Measurements from ENCODE around the gene IFRD2. TPM values are rescaled to one million over a fixed set of nuclear protein-coding genes. Genes with fewer than 3 reads are reported as not detected.

IFRD2 gene
- total RNA-seq, 1 donor from 2014 or later: 38.2 TPM

DNA sequence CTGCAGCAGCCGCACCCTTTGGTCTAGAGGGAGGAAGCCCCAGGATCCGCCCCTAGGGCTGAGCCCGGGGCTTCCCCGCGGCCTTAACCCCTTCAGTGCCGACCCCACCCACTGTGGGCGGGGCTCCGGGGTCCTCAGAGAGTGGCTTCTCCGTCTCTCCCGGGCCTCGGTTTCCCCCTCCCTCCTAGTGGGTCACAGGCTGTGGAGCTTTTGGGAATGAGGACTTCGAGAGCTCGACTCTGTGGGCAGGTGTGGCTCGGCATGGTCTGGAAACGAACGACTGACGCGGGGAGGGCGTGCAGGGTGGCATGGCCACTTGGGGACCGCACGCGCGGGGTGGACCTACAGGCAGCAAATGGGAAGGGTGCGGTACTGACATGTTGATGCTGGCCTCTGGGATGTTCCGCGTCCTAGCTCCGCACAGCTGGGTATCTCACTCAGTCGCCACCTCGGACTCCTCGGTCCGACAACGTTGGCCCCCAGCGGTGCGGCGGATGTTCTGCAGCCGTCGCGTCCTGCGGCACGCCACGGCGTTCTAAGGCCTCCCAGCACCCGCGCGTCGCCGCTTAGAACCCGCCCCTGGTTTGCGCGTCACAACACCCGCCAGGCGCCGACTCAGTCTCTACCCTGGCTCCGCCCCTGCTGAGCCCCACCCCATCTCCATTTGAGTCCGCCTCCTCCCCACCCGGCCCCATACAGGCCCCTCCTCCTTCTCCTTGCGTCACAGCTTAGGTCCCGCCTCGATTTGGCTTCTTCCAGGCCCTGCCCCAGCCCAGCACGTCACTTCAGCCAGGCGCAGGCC, 6.8 kb upstream of the IFRD2 start, which contains the start of the genes HYAL3 and NAA80:
Gene HYAL3, minus strand, starts transcription at position 570 of the 802 bp plus-strand sequence. CDS start 3,803 bp downstream, outside the sequence.
Gene NAA80, minus strand, starts transcription at position 570 of the 802 bp plus-strand sequence. CDS start 1,942 bp downstream, outside the sequence.
- Mint-ChIP-seq H3K9me3 (ENCODE audit: unreplicated experiment) (peaks cover 3% of the 10 kb centered on the region), H3K27ac (ENCODE audit: unreplicated experiment) (peak within 1 kb of the TSS; percentile 91), H3K36me3 (ENCODE audit: unreplicated experiment) (no peaks in the 10 kb centered on the region), H3K4me1 (ENCODE audit: low read depth, unreplicated experiment) (peaks cover 8% of the 10 kb centered on the region), H3K4me3 (ENCODE audit: unreplicated experiment) (peak within 1 kb of the TSS; percentile 93), H3K27me3 (ENCODE audit: unreplicated experiment) (peaks cover 16% of the 10 kb centered on the region)
- peak; percentile 98 for DNase-seq
- no peak for TF ChIP-seq CTCF (IDR thresholded peaks at IDR 0.05; ENCODE audit: partially characterized antibody, unreplicated experiment)

DNA sequence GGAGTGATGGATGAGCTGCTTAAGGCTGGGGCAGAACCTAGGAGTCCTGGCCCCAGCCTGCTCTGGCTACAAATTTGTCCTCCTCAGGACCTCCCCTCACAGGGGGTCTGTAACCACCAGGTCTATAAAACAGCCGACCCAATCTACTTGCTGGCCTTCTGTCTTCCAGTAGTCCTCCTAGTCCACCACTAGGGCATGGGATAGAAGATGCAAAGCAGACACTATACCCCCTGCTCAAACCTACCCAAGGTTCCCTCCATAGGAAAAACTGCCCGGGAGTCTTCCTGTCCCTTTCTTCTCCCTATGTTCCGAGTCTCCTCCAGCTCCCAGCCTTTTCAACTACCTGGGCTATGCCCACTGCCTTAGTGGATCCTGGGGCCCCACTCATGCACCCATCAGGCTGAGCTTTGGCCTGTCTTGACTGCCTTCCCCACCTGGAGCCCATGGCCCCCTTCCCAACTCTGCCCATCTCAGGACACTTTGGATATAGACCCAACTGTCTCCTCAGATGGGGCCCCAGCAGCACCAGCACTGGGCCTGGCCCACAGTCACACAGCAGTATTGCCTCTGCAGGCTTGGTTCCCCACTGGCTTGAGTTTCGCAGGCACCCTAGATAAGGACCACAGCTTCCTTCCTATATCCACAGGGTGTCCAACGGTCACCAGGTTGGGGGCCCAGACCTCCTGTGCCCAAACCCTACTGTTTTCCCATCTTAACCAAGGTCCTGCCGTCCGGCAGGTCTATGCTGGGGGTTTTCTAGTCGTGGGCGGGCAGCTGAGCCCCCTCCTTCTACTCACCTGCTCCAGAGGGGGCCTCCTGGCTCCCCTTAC, 5.9 kb upstream of the IFRD2 start:
- Mint-ChIP-seq H3K36me3 (ENCODE audit: unreplicated experiment) (no peaks in the 10 kb centered on the region), H3K9me3 (ENCODE audit: unreplicated experiment) (peaks cover 3% of the 10 kb centered on the region), H3K4me1 (ENCODE audit: low read depth, unreplicated experiment) (peaks cover 8% of the 10 kb centered on the region), H3K27me3 (ENCODE audit: unreplicated experiment) (peaks cover 16% of the 10 kb centered on the region), H3K27ac (ENCODE audit: unreplicated experiment) (no peak overlapping the region), H3K4me3 (ENCODE audit: unreplicated experiment) (peak overlapping the region; percentile 93)
- no peak for TF ChIP-seq CTCF (IDR thresholded peaks at IDR 0.05; ENCODE audit: partially characterized antibody, unreplicated experiment)
- no peak for DNase-seq

- Mint-ChIP-seq H3K27me3 (ENCODE audit: unreplicated experiment) (peaks cover 18% of the 10 kb centered on the region), H3K4me3 (ENCODE audit: unreplicated experiment) (no peak overlapping the region)
- DNase-seq: no peak
Observed at GRCh38 chr3:50297384-50297775, 5.2 kb upstream of the IFRD2 start.

DNA sequence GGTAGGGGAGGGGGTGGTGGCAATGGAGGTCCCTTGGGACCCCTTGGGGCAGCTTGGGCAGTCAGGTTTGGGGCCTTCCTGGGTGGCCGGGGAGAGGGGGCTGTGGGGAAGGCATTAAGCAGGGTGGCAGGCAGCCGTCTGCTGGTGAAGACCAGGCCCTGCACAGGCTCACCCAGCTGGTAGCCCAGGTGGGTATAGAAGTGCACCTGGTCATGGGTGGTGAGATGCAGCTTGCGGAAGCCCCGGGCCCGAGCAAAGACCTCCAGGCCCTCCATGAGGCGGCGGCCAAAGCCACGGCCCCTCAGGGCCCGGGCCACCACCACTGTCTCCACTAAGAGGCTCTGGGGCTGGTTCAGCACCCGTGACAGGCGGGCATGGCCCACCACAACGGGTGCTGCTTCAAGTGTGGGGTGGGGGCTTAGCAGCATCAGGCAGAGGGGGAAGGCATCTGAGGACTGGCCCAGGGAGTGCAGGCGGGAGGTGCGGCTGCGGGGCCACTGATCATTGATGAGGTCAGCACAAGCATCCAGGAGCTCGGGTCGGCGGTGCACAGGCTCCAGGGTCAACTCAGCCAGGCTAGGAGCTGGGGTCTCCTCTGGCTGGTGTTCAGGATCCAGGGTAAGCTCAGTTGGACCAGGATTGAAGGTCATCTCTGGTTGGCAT, 4.6 kb upstream of the IFRD2 start:
- no peak for TF ChIP-seq CTCF (IDR thresholded peaks at IDR 0.05; ENCODE audit: partially characterized antibody, unreplicated experiment)
- Mint-ChIP-seq H3K9me3 (ENCODE audit: unreplicated experiment) (peaks cover 6% of the 10 kb centered on the region), H3K4me3 (ENCODE audit: unreplicated experiment) (no peak overlapping the region), H3K36me3 (ENCODE audit: unreplicated experiment) (no peaks in the 10 kb centered on the region), H3K27ac (ENCODE audit: unreplicated experiment) (no peak overlapping the region), H3K4me1 (ENCODE audit: low read depth, unreplicated experiment) (peaks cover 12% of the 10 kb centered on the region), H3K27me3 (ENCODE audit: unreplicated experiment) (peaks cover 15% of the 10 kb centered on the region)
- DNase-seq: no peak

More at GRCh38 chr3:50297384-50297775, 5.2 kb upstream of the IFRD2 start:
- TF ChIP-seq CTCF (IDR thresholded peaks at IDR 0.05; ENCODE audit: partially characterized antibody, unreplicated experiment): no peak
- peaks cover 6% of the 10 kb centered on the region for H3K9me3 Mint-ChIP-seq (ENCODE audit: unreplicated experiment)
- peaks cover 12% of the 10 kb centered on the region for H3K4me1 Mint-ChIP-seq (ENCODE audit: low read depth, unreplicated experiment)
- H3K36me3 Mint-ChIP-seq (ENCODE audit: unreplicated experiment): no peaks in the 10 kb centered on the region
- no peak overlapping the region for H3K27ac Mint-ChIP-seq (ENCODE audit: unreplicated experiment)
